Measurements from ENCODE around the gene FUT4. TPM values are rescaled to one million over a fixed set of nuclear protein-coding genes. Genes with fewer than 3 reads are reported as not detected.

The FUT4 gene
- polyA plus RNA-seq, 2 of the 4 experiments (the other 2 are of a cell fraction), result 1.6 to 1.8 TPM

DNA sequence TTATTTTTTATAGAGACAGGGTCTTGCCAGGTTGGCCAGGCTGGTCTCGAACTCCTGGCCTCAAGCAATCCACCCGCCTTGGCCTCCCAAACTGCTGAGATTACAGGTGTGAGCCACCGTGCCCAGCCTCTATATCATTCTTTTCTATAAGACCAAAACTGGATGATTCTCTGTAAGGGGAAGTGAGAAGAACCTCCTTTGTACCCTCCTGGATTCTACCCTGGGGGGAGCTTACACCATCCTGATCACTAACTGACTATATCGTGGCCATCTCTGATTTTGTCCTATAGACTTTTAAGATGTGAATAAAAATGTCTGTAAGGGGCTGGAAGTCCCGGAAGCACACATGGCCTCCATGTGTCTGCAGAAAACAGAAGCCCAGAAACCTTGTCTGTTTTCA is 32.6 kb downstream of the FUT4 start:
- Histone ChIP-seq H3K4me1 (no peaks in the 10 kb centered on the region), H3K27ac (no peak overlapping the region), H3K4me3 (no peak overlapping the region), H3K4me2 (no peak overlapping the region), H3K9me3 (no peaks in the 10 kb centered on the region)
- CTCF ChIA-PET, result no interaction called here
- FAIRE-seq (no peak), ATAC-seq (no peak), DNase-seq (ENCODE audit: low read depth in 1 of 2, low spot score in 1 of 2) (no peak)
- WGBS (ENCODE audit: missing lambda C conversion rate), result 57% methylated on average over 5 of the region's 5 CpGs
- POLR2A ChIA-PET, result no interaction called here
- TF ChIP-seq MAZ (IDR thresholded peaks at IDR 0.05; ENCODE audit: borderline replicate concordance, low read depth, low read length) (no peak), HOXB13 (CRISPR knock-in tag; IDR thresholded peaks at IDR 0.05; ENCODE audit: low read depth) (no peak), CBX2 (IDR thresholded peaks at IDR 0.05; ENCODE audit: borderline replicate concordance, low read depth) (no peak), FOXS1 (CRISPR knock-in tag; IDR thresholded peaks at IDR 0.05) (no peak), POLR2AphosphoS2 (conservative IDR thresholded peaks at IDR 0.05; ENCODE audit: low read length) (no peak), GATA3 (IDR thresholded peaks at IDR 0.05; ENCODE audit: borderline replicate concordance) (no peak), NFE2L2 (conservative IDR thresholded peaks at IDR 0.05; ENCODE audit: low read length) (no peak), HOXB5 (CRISPR knock-in tag; IDR thresholded peaks at IDR 0.05) (no peak)
- TF ChIP-seq, protein P1, sequence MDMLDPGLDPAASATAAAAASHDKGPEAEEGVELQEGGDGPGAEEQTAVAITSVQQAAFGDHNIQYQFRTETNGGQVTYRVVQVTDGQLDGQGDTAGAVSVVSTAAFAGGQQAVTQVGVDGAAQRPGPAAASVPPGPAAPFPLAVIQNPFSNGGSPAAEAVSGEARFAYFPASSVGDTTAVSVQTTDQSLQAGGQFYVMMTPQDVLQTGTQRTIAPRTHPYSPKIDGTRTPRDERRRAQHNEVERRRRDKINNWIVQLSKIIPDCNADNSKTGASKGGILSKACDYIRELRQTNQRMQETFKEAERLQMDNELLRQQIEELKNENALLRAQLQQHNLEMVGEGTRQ (IDR thresholded peaks at IDR 0.05), result no peak

DNA sequence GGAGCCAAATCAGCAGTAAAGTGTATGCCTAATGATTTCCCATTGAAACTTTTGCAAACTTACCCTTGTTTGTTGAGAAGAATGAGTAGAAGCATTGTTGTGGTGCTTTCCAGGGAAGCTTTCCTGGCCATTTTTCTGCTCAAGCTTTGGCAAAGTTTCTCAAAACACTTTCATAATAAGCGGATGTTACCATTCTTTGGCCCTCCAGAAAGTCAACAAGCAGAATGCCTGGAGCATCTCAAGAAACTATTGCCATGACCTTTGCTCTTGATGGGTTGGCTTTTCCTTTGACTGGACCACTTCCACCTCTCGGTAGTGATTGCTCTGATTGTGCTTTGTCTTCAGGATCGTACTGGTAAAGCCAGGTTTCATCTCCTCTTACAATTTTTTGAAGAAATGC is 34.1 kb downstream of the FUT4 start:
- Histone ChIP-seq H3K27ac (no peak overlapping the region), H3K4me2 (no peak overlapping the region), H3K4me3 (no peak overlapping the region), H3K9me3 (no peaks in the 10 kb centered on the region), H3K4me1 (no peaks in the 10 kb centered on the region)
- FAIRE-seq, result no peak
- ATAC-seq, result no peak
- 47% methylated on average over 3 of the region's 3 CpGs for WGBS (ENCODE audit: missing lambda C conversion rate)
- ChIA-PET CTCF (no interaction called here), POLR2A (no interaction called here)
- no peak for DNase-seq (ENCODE audit: low read depth in 1 of 2, low spot score in 1 of 2)
- no peak for TF ChIP-seq KDM5A (IDR thresholded peaks at IDR 0.05)
- TF ChIP-seq, protein P2, sequence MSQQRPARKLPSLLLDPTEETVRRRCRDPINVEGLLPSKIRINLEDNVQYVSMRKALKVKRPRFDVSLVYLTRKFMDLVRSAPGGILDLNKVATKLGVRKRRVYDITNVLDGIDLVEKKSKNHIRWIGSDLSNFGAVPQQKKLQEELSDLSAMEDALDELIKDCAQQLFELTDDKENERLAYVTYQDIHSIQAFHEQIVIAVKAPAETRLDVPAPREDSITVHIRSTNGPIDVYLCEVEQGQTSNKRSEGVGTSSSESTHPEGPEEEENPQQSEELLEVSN (IDR thresholded peaks at IDR 0.05; ENCODE audit: borderline replicate concordance, low read depth), result no peak

DNA sequence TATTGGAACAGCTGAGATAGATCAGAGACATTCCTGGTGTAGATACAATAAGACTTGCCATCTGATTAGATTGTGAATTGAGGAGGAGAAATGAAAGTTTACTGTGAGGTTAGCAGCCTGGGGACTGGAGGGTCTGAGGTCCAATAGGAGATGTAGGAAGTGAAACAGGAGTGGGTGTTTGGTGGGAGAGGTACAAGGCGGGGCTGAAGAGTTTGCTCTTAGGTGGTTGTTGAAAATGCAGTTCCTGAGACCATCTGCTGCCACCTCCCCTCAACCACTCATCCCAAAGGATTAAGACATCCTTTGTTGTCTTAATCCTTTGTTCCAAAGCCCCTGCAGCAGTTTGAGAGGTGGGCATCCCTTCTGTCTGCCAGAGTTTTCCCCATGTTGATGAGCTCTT is 38.2 kb downstream of the FUT4 start:
- no peak for DNase-seq (ENCODE audit: low read depth in 1 of 2, low spot score in 1 of 2)
- no peak overlapping the region for H3K4me3 ChIP-seq
- FAIRE-seq, result no peak
- CTCF ChIA-PET, result no interaction called here
- POLR2A ChIA-PET, result no interaction called here
- TF ChIP-seq RCOR1 (IDR thresholded peaks at IDR 0.05; ENCODE audit: low read depth, low read length) (no peak), CTCF (IDR thresholded peaks at IDR 0.05) (no peak)
- WGBS (ENCODE audit: missing lambda C conversion rate), result 63% methylated on average over 1 of the region's 1 CpG
- ATAC-seq, result no peak
- H3K4me2 ChIP-seq, result no peak overlapping the region
- no peaks in the 10 kb centered on the region for H3K9me3 ChIP-seq
- no peak overlapping the region for H3K27ac ChIP-seq
- no peaks in the 10 kb centered on the region for H3K4me1 ChIP-seq

GRCh38 chr11:94583213-94583865 is 39.6 kb downstream of the FUT4 start:
- CTCF ChIA-PET, result no interaction called here
- DNase-seq (ENCODE audit: low read depth in 1 of 2, low spot score in 1 of 2) (no peak), FAIRE-seq (no peak), ATAC-seq (no peak)
- Histone ChIP-seq H3K4me1 (no peaks in the 10 kb centered on the region), H3K27ac (no peak overlapping the region), H3K4me3 (no peak overlapping the region), H3K9me3 (no peaks in the 10 kb centered on the region), H3K4me2 (no peak overlapping the region)
- POLR2A ChIA-PET, result interaction anchor here (0.8 kb wide), 1 partner anchor 39 kb away, joined by 3 read pairs; the partner anchor contains the start of gene FUT4
- TF ChIP-seq HEYL (CRISPR knock-in tag; IDR thresholded peaks at IDR 0.05), result no peak
- TF ChIP-seq, protein P3, sequence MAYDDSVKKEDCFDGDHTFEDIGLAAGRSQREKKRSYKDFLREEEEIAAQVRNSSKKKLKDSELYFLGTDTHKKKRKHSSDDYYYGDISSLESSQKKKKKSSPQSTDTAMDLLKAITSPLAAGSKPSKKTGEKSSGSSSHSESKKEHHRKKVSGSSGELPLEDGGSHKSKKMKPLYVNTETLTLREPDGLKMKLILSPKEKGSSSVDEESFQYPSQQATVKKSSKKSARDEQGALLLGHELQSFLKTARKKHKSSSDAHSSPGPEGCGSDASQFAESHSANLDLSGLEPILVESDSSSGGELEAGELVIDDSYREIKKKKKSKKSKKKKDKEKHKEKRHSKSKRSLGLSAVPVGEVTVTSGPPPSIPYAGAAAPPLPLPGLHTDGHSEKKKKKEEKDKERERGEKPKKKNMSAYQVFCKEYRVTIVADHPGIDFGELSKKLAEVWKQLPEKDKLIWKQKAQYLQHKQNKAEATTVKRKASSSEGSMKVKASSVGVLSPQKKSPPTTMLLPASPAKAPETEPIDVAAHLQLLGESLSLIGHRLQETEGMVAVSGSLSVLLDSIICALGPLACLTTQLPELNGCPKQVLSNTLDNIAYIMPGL (CRISPR knock-in tag; IDR thresholded peaks at IDR 0.05; ENCODE audit: borderline replicate concordance), result no peak
- TF ChIP-seq, protein P4, sequence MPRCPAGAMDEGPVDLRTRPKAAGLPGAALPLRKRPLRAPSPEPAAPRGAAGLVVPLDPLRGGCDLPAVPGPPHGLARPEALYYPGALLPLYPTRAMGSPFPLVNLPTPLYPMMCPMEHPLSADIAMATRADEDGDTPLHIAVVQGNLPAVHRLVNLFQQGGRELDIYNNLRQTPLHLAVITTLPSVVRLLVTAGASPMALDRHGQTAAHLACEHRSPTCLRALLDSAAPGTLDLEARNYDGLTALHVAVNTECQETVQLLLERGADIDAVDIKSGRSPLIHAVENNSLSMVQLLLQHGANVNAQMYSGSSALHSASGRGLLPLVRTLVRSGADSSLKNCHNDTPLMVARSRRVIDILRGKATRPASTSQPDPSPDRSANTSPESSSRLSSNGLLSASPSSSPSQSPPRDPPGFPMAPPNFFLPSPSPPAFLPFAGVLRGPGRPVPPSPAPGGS (IDR thresholded peaks at IDR 0.05), result no peak
- no peak for TF ChIP-seq FOSL2 (IDR thresholded peaks at IDR 0.05)
- TF ChIP-seq FOSL2 (CRISPR knock-in tag; IDR thresholded peaks at IDR 0.05), result no peak
- no peak for TF ChIP-seq MAZ (IDR thresholded peaks at IDR 0.05; ENCODE audit: borderline replicate concordance, low read depth, low read length)
- TF ChIP-seq, protein P5, sequence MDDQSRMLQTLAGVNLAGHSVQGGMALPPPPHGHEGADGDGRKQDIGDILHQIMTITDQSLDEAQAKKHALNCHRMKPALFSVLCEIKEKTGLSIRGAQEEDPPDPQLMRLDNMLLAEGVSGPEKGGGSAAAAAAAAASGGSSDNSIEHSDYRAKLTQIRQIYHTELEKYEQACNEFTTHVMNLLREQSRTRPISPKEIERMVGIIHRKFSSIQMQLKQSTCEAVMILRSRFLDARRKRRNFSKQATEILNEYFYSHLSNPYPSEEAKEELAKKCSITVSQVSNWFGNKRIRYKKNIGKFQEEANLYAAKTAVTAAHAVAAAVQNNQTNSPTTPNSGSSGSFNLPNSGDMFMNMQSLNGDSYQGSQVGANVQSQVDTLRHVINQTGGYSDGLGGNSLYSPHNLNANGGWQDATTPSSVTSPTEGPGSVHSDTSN (IDR thresholded peaks at IDR 0.05), result no peak
- TF ChIP-seq RNF2 (IDR thresholded peaks at IDR 0.05; ENCODE audit: borderline replicate concordance, low read depth), result no peak
- no peak for TF ChIP-seq SREBF2 (IDR thresholded peaks at IDR 0.05)
- WGBS (ENCODE audit: missing lambda C conversion rate), result 38% methylated on average over 4 of the region's 4 CpGs
